NCI-H2081 (cell line): ENCODE data around the gene NGF.

Experiments used
- DNase-seq, 2 experiments: peaks; one replicate each; lab custom pipeline; 2025; lab: John Stamatoyannopoulos, UW

NGF gene

DNA sequence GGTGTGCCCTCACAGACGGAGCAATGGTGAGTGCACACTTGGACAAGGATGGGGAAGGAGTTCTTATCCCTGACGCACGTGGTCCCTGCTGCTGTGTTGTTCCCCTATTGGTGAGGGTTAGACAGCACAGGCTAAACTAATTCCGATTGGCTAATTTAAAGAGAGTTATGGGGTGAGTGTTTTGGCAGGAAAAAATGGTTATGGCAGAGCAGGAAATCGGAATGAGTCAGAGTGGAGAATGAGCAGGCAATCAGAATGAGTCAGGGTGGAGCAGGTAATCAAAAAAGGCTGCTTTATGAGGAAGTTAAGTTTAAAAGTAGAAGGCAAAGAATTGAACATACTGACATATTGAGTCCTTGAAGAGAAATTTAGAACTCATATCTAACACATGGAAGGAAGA, 100.5 kb downstream of the NGF start:
- no peak for DNase-seq

DNA sequence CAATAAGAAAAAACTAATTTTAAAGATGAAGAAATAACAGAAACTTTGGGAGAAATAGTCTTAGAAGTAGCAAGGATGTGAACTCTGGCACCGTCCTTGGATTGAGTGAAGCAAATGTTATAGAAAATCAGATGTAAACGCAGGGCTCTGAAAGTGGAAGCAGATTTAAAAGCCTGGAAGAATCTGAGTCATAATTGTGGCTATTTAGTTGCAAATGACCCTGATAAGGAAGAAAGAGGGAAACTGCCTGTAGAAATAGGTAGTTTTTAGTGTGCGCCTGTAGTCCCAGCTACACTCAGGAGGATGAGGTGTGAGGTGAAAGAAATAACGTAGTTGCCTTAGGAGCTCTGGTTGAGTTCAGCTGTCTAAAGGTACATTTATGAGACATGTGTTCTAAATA, 101.0 kb downstream of the NGF start:
- DNase-seq: no peak
